ENCODE measurements around the gene CACNG4.
"Not testable (repeated sequence)": the region's sequence is repeated elsewhere in the genome, so short reads cannot be mapped to it uniquely, and the experiment has no call there.

Gene CACNG4

GRCh38 chr17:66970140-66970539 is 5.6 kb downstream of the CACNG4 start:
- no peaks in the 10 kb centered on the region for H3K9me3 ChIP-seq (ENCODE audit: control insufficient read depth in 1 of 2, low read length in 2 of 2)
- peaks cover 6% of the 10 kb centered on the region in 2 donors for H3K4me1 ChIP-seq (ENCODE audit: control insufficient read depth in 1 of 2, insufficient read depth in 2 of 2, low read length in 2 of 2)
- no peaks in the 10 kb centered on the region for H3K36me3 ChIP-seq (ENCODE audit: control insufficient read depth in 1 of 2, insufficient read depth in 2 of 2, low read length in 2 of 2)
- no peak overlapping the region for H3K27ac ChIP-seq (ENCODE audit: low read depth, low read length)
- H3K4me3 ChIP-seq (ENCODE audit: low read depth in 1 of 2, low read length in 2 of 2): no peak overlapping the region
- H3K9ac ChIP-seq (ENCODE audit: low read depth in 1 of 2, low read length in 2 of 2): no peak overlapping the region
- peaks cover 40 to 41% of the 10 kb centered on the region in 2 donors for H3K27me3 ChIP-seq (ENCODE audit: control insufficient read depth in 1 of 2, insufficient read depth in 2 of 2, low read length in 2 of 2)

DNA sequence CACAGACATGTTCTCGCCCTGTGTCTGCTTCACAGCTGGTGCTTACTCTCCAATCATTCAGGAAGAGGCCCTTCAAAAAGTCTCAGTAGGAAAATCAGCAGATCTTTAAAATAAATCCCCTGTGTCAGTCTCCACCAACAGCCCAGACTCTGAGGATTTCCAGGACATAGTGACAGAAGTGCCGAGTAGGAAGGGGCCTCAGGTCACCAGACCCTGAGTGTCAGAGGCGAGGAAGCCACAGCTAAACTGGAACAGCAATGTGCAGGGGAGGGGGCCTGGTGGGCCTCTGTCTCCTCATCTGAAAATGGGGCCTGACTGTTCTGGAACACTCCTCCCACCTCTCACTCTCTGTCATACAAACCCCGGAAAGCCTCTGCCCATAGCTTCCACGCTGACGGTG is 6.3 kb downstream of the CACNG4 start:
- H3K9me3 ChIP-seq (ENCODE audit: control insufficient read depth in 1 of 2, low read length in 2 of 2): no peaks in the 10 kb centered on the region

GRCh38 chr17:66971264-66971663 is 6.8 kb downstream of the CACNG4 start:
- Histone ChIP-seq H3K27me3 (ENCODE audit: control insufficient read depth in 1 of 2, insufficient read depth in 2 of 2, low read length in 2 of 2) (peaks cover 36% of the 10 kb centered on the region in 2 donors), H3K4me1 (ENCODE audit: control insufficient read depth in 1 of 2, insufficient read depth in 2 of 2, low read length in 2 of 2) (no peaks in the 10 kb centered on the region), H3K4me3 (ENCODE audit: low read depth in 1 of 2, low read length in 2 of 2) (no peak overlapping the region), H3K27ac (ENCODE audit: low read depth, low read length) (no peak overlapping the region), H3K9ac (ENCODE audit: low read depth in 1 of 2, low read length in 2 of 2) (no peak overlapping the region), H3K36me3 (ENCODE audit: control insufficient read depth in 1 of 2, insufficient read depth in 2 of 2, low read length in 2 of 2) (no peaks in the 10 kb centered on the region), H3K9me3 (ENCODE audit: control insufficient read depth in 1 of 2, low read length in 2 of 2) (no peaks in the 10 kb centered on the region)

More for the DNA sequence above, 6.3 kb downstream of the CACNG4 start:
- Histone ChIP-seq H3K4me3 (ENCODE audit: low read depth in 1 of 2, low read length in 2 of 2) (no peak overlapping the region), H3K9ac (ENCODE audit: low read depth in 1 of 2, low read length in 2 of 2) (no peak overlapping the region), H3K27me3 (ENCODE audit: control insufficient read depth in 1 of 2, insufficient read depth in 2 of 2, low read length in 2 of 2) (peaks cover 38 to 40% of the 10 kb centered on the region in 2 donors), H3K27ac (ENCODE audit: low read depth, low read length) (no peak overlapping the region), H3K36me3 (ENCODE audit: control insufficient read depth in 1 of 2, insufficient read depth in 2 of 2, low read length in 2 of 2) (no peaks in the 10 kb centered on the region), H3K4me1 (ENCODE audit: control insufficient read depth in 1 of 2, insufficient read depth in 2 of 2, low read length in 2 of 2) (peaks cover 4% of the 10 kb centered on the region in 2 donors)

DNA sequence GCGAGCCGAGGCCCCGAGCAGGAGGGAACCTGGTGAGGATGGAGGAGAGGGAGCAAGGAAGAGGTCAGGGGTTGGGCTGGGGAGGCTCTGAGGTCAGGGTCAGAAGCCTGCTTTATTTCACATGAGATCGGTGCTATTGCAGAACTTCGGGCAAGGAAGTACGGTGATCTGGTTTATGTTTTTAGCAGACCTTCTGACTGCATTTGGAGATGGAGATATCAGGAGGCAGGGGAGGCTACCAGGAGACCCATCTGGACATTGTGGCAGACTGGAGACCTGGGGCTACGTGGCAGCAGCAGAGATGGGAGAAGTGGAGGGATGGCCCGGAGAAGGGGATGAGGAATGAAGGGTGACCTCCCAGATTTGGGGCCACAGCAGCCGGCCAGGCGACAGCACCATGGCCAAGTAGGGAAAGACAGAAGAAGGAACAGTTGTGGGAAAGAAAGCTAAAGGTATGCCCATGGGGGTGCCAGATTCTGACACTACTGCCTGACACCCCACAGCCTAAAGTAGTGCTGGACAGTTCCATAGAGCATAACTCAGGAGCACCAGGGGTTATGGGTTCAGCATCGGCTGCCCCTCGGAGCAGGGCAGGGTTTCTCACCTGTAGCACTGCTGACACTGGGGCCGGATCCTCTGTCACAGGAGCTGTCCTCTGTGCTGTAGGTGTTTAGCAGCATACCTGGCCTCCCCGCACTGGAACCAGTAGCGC is 7.4 kb downstream of the CACNG4 start:
- peaks cover 35 to 36% of the 10 kb centered on the region in 2 donors for H3K27me3 ChIP-seq (ENCODE audit: control insufficient read depth in 1 of 2, insufficient read depth in 2 of 2, low read length in 2 of 2)
- no peaks in the 10 kb centered on the region for H3K9me3 ChIP-seq (ENCODE audit: control insufficient read depth in 1 of 2, low read length in 2 of 2)
- no peaks in the 10 kb centered on the region for H3K36me3 ChIP-seq (ENCODE audit: control insufficient read depth in 1 of 2, insufficient read depth in 2 of 2, low read length in 2 of 2)
- H3K4me1 ChIP-seq (ENCODE audit: control insufficient read depth in 1 of 2, insufficient read depth in 2 of 2, low read length in 2 of 2): no peaks in the 10 kb centered on the region
- H3K4me3 ChIP-seq (ENCODE audit: low read depth in 1 of 2, low read length in 2 of 2): no peak overlapping the region
- H3K9ac ChIP-seq (ENCODE audit: low read depth in 1 of 2, low read length in 2 of 2): no peak overlapping the region
- no peak overlapping the region for H3K27ac ChIP-seq (ENCODE audit: low read depth, low read length)

GRCh38 chr17:66972442-66972830 is 7.9 kb downstream of the CACNG4 start:
- H3K9ac ChIP-seq (ENCODE audit: low read depth in 1 of 2, low read length in 2 of 2): not testable (repeated sequence)

GRCh38 chr17:66975188-66975587 is 10.7 kb downstream of the CACNG4 start:
- Histone ChIP-seq H3K27ac (ENCODE audit: low read depth, low read length) (no peak overlapping the region), H3K36me3 (ENCODE audit: control insufficient read depth in 1 of 2, insufficient read depth in 2 of 2, low read length in 2 of 2) (no peaks in the 10 kb centered on the region), H3K27me3 (ENCODE audit: control insufficient read depth in 1 of 2, insufficient read depth in 2 of 2, low read length in 2 of 2) (peaks cover 25% of the 10 kb centered on the region in 2 donors), H3K4me3 (ENCODE audit: low read depth in 1 of 2, low read length in 2 of 2) (no peak overlapping the region), H3K9me3 (ENCODE audit: control insufficient read depth in 1 of 2, low read length in 2 of 2) (no peaks in the 10 kb centered on the region), H3K9ac (ENCODE audit: low read depth in 1 of 2, low read length in 2 of 2) (no peak overlapping the region), H3K4me1 (ENCODE audit: control insufficient read depth in 1 of 2, insufficient read depth in 2 of 2, low read length in 2 of 2) (no peaks in the 10 kb centered on the region)

More at GRCh38 chr17:66972442-66972830, 7.9 kb downstream of the CACNG4 start:
- H3K9me3 ChIP-seq (ENCODE audit: control insufficient read depth in 1 of 2, low read length in 2 of 2); H3K27ac ChIP-seq (ENCODE audit: low read depth, low read length); H3K36me3 ChIP-seq (ENCODE audit: control insufficient read depth in 1 of 2, insufficient read depth in 2 of 2, low read length in 2 of 2); H3K4me1 ChIP-seq (ENCODE audit: control insufficient read depth in 1 of 2, insufficient read depth in 2 of 2, low read length in 2 of 2); H3K4me3 ChIP-seq (ENCODE audit: low read depth in 1 of 2, low read length in 2 of 2): not testable (repeated sequence)
- peaks cover 31 to 32% of the 10 kb centered on the region in 2 donors for H3K27me3 ChIP-seq (ENCODE audit: control insufficient read depth in 1 of 2, insufficient read depth in 2 of 2, low read length in 2 of 2)

DNA sequence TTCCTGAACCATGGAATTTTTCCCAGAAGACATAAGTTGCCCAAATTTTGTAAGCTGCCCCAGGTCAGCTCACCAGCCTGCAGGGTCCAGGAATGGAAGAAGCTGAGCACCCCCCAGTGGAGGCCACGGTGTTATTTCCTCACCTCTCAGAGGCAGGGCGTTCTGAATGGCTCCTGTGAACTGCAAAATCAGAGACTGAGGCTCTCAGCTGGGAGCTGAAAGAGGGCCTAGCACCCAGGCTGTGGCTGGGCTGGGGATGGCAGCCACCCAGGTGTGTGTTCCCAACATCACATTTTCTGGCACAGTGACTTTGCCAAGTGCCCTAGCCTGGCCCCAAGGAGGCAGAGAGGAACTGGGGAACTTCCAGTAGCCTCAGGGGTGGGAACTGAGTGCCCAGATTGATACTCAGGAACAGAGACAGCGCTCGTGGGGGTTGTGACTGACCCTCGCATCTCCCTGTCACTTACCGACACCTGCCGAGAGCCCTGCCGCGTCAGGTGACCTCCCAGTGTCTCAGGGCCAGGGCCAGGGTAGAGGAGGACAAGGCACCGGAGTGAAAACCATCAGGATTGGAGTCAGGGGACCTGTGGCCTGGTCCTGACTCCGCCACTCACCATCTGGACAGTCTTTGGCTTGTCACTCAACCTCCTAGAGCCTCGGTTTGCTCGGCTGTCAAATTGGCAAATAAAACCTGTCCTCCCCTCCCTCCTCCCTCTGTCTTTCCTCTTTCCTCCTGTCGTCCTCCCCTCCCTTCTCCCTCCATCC is 11.3 kb downstream of the CACNG4 start:
- Histone ChIP-seq H3K27ac (ENCODE audit: low read depth, low read length) (no peak overlapping the region), H3K9me3 (ENCODE audit: control insufficient read depth in 1 of 2, low read length in 2 of 2) (no peaks in the 10 kb centered on the region), H3K27me3 (ENCODE audit: control insufficient read depth in 1 of 2, insufficient read depth in 2 of 2, low read length in 2 of 2) (peaks cover 25% of the 10 kb centered on the region in 2 donors), H3K36me3 (ENCODE audit: control insufficient read depth in 1 of 2, insufficient read depth in 2 of 2, low read length in 2 of 2) (no peaks in the 10 kb centered on the region), H3K9ac (ENCODE audit: low read depth in 1 of 2, low read length in 2 of 2) (no peak overlapping the region), H3K4me3 (ENCODE audit: low read depth in 1 of 2, low read length in 2 of 2) (no peak overlapping the region), H3K4me1 (ENCODE audit: control insufficient read depth in 1 of 2, insufficient read depth in 2 of 2, low read length in 2 of 2) (no peaks in the 10 kb centered on the region)

DNA sequence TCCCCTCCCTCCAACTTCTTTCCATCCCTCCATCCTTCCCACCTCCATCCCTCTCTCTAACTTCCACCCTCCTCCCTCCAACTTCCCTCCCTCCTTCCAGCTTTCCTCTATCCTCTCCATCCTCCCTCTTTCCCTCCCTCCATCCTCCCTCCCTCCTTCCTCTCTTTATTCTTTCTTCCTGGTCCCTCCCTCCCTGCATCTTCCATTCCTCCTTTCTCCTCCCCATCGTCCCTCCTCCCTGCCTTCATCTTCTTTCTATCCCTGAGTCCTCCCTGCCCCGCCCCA is 11.8 kb downstream of the CACNG4 start:
- H3K9ac ChIP-seq (ENCODE audit: low read depth in 1 of 2, low read length in 2 of 2): no peak overlapping the region
- peaks cover 26 to 29% of the 10 kb centered on the region in 2 donors for H3K27me3 ChIP-seq (ENCODE audit: control insufficient read depth in 1 of 2, insufficient read depth in 2 of 2, low read length in 2 of 2)
- no peaks in the 10 kb centered on the region for H3K36me3 ChIP-seq (ENCODE audit: control insufficient read depth in 1 of 2, insufficient read depth in 2 of 2, low read length in 2 of 2)
- H3K9me3 ChIP-seq (ENCODE audit: control insufficient read depth in 1 of 2, low read length in 2 of 2): no peaks in the 10 kb centered on the region
- H3K4me3 ChIP-seq (ENCODE audit: low read depth in 1 of 2, low read length in 2 of 2): no peak overlapping the region
- no peaks in the 10 kb centered on the region for H3K4me1 ChIP-seq (ENCODE audit: control insufficient read depth in 1 of 2, insufficient read depth in 2 of 2, low read length in 2 of 2)
- no peak overlapping the region for H3K27ac ChIP-seq (ENCODE audit: low read depth, low read length)

GRCh38 chr17:66976781-66977201 is 12.3 kb downstream of the CACNG4 start:
- Histone ChIP-seq H3K9ac (ENCODE audit: low read depth in 1 of 2, low read length in 2 of 2) (no peak overlapping the region), H3K4me3 (ENCODE audit: low read depth in 1 of 2, low read length in 2 of 2) (no peak overlapping the region), H3K27me3 (ENCODE audit: control insufficient read depth in 1 of 2, insufficient read depth in 2 of 2, low read length in 2 of 2) (peaks cover 29% of the 10 kb centered on the region in 2 donors), H3K4me1 (ENCODE audit: control insufficient read depth in 1 of 2, insufficient read depth in 2 of 2, low read length in 2 of 2) (no peaks in the 10 kb centered on the region), H3K9me3 (ENCODE audit: control insufficient read depth in 1 of 2, low read length in 2 of 2) (no peaks in the 10 kb centered on the region), H3K36me3 (ENCODE audit: control insufficient read depth in 1 of 2, insufficient read depth in 2 of 2, low read length in 2 of 2) (no peaks in the 10 kb centered on the region), H3K27ac (ENCODE audit: low read depth, low read length) (no peak overlapping the region)

DNA sequence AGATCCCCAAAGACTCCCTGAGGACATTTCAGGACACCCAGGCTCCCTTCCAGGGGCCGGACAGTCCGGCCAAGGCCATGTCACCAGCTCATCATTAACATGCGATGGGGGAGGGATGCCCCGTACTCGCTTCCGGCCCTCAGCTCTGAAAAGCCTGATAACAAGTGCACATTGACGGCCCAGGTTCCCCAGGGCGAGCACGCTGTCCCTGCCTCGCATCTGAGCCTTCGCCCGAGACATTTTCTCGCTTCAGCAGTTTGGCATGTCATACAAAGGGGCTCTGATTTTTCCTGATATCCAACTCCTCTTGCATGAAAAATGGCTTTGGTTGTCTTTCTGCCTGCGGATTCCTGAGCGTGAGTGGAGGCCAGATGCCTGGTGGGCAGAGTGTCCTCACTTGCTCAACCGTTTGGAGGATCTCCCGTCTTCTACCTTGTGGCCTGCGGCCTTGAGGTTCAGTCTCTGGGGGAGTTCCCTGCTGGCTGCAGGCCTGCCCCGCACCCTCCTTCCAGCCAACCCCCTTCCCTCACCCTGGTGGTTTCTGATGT is 14.1 kb downstream of the CACNG4 start:
- Histone ChIP-seq H3K27me3 (ENCODE audit: control insufficient read depth in 1 of 2, insufficient read depth in 2 of 2, low read length in 2 of 2) (peaks cover 36% of the 10 kb centered on the region in 2 donors), H3K27ac (ENCODE audit: low read depth, low read length) (no peak overlapping the region), H3K36me3 (ENCODE audit: control insufficient read depth in 1 of 2, insufficient read depth in 2 of 2, low read length in 2 of 2) (no peaks in the 10 kb centered on the region), H3K4me1 (ENCODE audit: control insufficient read depth in 1 of 2, insufficient read depth in 2 of 2, low read length in 2 of 2) (no peaks in the 10 kb centered on the region), H3K4me3 (ENCODE audit: low read depth in 1 of 2, low read length in 2 of 2) (no peak overlapping the region), H3K9ac (ENCODE audit: low read depth in 1 of 2, low read length in 2 of 2) (no peak overlapping the region), H3K9me3 (ENCODE audit: control insufficient read depth in 1 of 2, low read length in 2 of 2) (no peaks in the 10 kb centered on the region)
